Activated CD8-positive, alpha-beta memory T cell treated with anti-CD3 and anti-CD28 coated beads for 36 hours (primary cell): ENCODE results near the gene YTHDC1. TPM values are rescaled to one million over a fixed set of nuclear protein-coding genes. Genes with fewer than 3 reads are reported as not detected.
"Not testable (repeated sequence)": the region's sequence is repeated elsewhere in the genome, so short reads cannot be mapped to it uniquely, and the experiment has no call there.

Experiments
- CTCF ChIA-PET: fragments of 350-600 bp; sonication (Branson Sonifier 250); formaldehyde crosslinking; loops from one replicate; lab custom pipeline; 2021; ENCODE audit warnings: antibody characterized with exemption; lab: Charles Lee
- POLR2A ChIA-PET: fragments of 350-600 bp; sonication (Branson Sonifier 250); formaldehyde crosslinking; loops from one replicate; lab custom pipeline; 2021; ENCODE audit warnings: antibody characterized with exemption; lab: Charles Lee
- total RNA-seq, 2 experiments: library from RNA; stranded (reverse); gene quantifications; one replicate each; pipeline ENCODE4 v1.2.3, GENCODE V29; 2021

Gene YTHDC1
- 10 to 100 TPM; 66.0 to 70.7 TPM for total RNA-seq

- CTCF ChIA-PET = no interaction called here
- POLR2A ChIA-PET = no interaction called here
Measured at GRCh38 chr4:68349649-68350360, at the start of gene YTHDC1. Gene YTHDC1 (minus strand): TSS chr4:68350090. CDS start chr4:68349753, 337 bp downstream.

- ChIA-PET CTCF (no interaction called here), POLR2A (no interaction called here)
Measured at GRCh38 chr4:68399306-68399705, 49.4 kb upstream of the YTHDC1 start.

- ChIA-PET POLR2A (no interaction called here), CTCF (interaction anchor here (1.6 kb wide), 1 partner anchor 21 kb away, joined by 3 read pairs; no protein-coding TSS in a partner anchor)
Measured at GRCh38 chr4:68396756-68397155, 46.9 kb upstream of the YTHDC1 start.

GRCh38 chr4:68391436-68391835 is 41.5 kb upstream of the YTHDC1 start:
- ChIA-PET POLR2A (no interaction called here), CTCF (no interaction called here)

- POLR2A ChIA-PET = no interaction called here
- CTCF ChIA-PET = no interaction called here
Measured at GRCh38 chr4:68390205-68390935, 40.5 kb upstream of the YTHDC1 start.

- CTCF ChIA-PET, POLR2A ChIA-PET: not testable (repeated sequence)
Measured at GRCh38 chr4:68389386-68389913, 39.6 kb upstream of the YTHDC1 start.

- CTCF ChIA-PET = no interaction called here
- POLR2A ChIA-PET = no interaction called here
Measured at GRCh38 chr4:68388347-68388865, 38.5 kb upstream of the YTHDC1 start.

- CTCF ChIA-PET = no interaction called here
- POLR2A ChIA-PET = no interaction called here
Measured at GRCh38 chr4:68385267-68385666, 35.4 kb upstream of the YTHDC1 start.

GRCh38 chr4:68383115-68383514 is 33.2 kb upstream of the YTHDC1 start:
- ChIA-PET POLR2A (no interaction called here), CTCF (no interaction called here)

GRCh38 chr4:68378226-68378625 is 28.3 kb upstream of the YTHDC1 start:
- CTCF ChIA-PET = no interaction called here
- POLR2A ChIA-PET = no interaction called here

GRCh38 chr4:68375667-68376559 is 26.0 kb upstream of the YTHDC1 start:
- POLR2A ChIA-PET = no interaction called here
- CTCF ChIA-PET = interaction anchor here (0.6 to 2.4 kb wide), 7 partner anchors 10 to 104 kb away, joined by 3 to 7 read pairs (median 4); no protein-coding TSS in a partner anchor

GRCh38 chr4:68373513-68373912 is 23.6 kb upstream of the YTHDC1 start:
- ChIA-PET CTCF (no interaction called here), POLR2A (no interaction called here)

GRCh38 chr4:68372588-68372987 is 22.7 kb upstream of the YTHDC1 start:
- CTCF ChIA-PET = no interaction called here
- POLR2A ChIA-PET = no interaction called here

- POLR2A ChIA-PET = no interaction called here
- CTCF ChIA-PET = no interaction called here
Measured at GRCh38 chr4:68369142-68369805, 19.4 kb upstream of the YTHDC1 start.

GRCh38 chr4:68368691-68369131 is 18.8 kb upstream of the YTHDC1 start:
- ChIA-PET CTCF (no interaction called here), POLR2A (no interaction called here)

- POLR2A ChIA-PET = no interaction called here
- CTCF ChIA-PET = no interaction called here
Measured at GRCh38 chr4:68367835-68368234, 17.9 kb upstream of the YTHDC1 start.

- ChIA-PET POLR2A (no interaction called here), CTCF (interaction anchor here (1.7 kb wide), 1 partner anchor 9 kb away, joined by 5 read pairs; no protein-coding TSS in a partner anchor)
Measured at GRCh38 chr4:68366600-68366999, 16.7 kb upstream of the YTHDC1 start.

- CTCF ChIA-PET = interaction anchor here (1.7 kb wide), 1 partner anchor 11 kb away, joined by 5 read pairs; no protein-coding TSS in a partner anchor
Measured at GRCh38 chr4:68365068-68365467, 15.2 kb upstream of the YTHDC1 start.

More at GRCh38 chr4:68365068-68365467, 15.2 kb upstream of the YTHDC1 start:
- POLR2A ChIA-PET = no interaction called here
